GM21723 (cell line): ENCODE data around the gene GLTPD2.
A peak's percentile ranks its signal among the peaks of the same experiment; 100 is the strongest.

Experiments
- ATAC-seq: cut with Tn5 transposase; IDR thresholded peaks from one replicate; pipeline ENCODE4 v1.9.1; 2021; ENCODE audit warnings: mild to moderate bottlenecking, moderate library complexity; ENCODE audit not compliant: unreplicated experiment

Gene GLTPD2

GRCh38 chr17:4788807-4789700 lies at the start of gene GLTPD2:
Gene GLTPD2 (plus strand): TSS chr17:4788964. CDS start chr17:4789012, 48 bp downstream.
- no peak for ATAC-seq

DNA sequence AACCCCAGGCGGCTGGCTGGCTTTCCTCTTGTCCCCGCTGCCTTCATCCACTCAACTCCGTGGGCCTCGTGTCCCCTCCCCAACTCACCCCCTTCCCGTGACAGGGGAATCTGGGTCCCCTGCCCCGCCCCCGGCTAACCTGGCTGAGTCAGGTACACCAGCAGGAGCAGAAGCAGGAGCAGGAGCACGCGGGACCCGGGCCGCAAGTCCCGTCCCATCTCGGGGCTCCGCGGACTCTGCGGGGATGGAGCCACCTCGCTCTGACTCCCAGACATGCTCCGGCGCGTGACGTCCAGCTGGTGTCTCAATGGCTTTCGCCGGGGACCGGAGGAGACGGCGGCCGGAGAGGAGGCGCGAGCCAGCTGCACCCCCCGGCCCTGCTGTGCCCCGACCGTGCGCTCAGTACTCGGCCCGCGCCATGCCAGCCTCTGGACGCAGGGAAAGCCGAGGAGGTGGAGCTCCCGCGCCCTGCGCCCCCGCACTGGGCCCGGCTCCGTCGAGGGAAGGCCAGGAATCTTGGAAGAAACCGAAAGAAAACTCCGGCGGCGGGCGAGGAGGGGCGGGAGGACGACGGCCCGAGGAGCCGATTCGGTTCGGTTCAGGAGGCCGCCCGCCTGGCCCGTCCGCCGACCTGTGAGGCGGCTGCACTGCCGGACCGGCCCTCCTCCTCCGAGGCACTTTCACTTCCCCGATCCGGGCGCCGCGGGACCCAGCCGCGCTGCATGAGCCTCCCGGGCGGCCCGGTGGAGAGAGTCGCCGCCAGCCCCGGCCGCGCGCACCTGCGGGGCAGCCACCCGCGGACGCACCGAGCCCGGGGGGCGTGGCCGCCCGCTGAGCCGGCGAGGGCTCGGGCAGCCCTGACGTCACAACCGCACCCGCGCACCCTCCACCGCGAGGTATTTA lies 49.4 kb upstream of the GLTPD2 start, which contains the start of the genes CXCL16 and ZMYND15:
TSS of gene CXCL16 (minus strand) at position 807 of the 903 bp plus-strand sequence. CDS start at position 218, 589 bp downstream.
TSS of gene ZMYND15 (plus strand) at position 712 of the 903 bp plus-strand sequence. CDS start 716 bp downstream, outside the sequence.
- peak; percentile 61 for ATAC-seq

GRCh38 chr17:4740025-4740351 lies 48.8 kb upstream of the GLTPD2 start:
- peak; percentile 21 for ATAC-seq

DNA sequence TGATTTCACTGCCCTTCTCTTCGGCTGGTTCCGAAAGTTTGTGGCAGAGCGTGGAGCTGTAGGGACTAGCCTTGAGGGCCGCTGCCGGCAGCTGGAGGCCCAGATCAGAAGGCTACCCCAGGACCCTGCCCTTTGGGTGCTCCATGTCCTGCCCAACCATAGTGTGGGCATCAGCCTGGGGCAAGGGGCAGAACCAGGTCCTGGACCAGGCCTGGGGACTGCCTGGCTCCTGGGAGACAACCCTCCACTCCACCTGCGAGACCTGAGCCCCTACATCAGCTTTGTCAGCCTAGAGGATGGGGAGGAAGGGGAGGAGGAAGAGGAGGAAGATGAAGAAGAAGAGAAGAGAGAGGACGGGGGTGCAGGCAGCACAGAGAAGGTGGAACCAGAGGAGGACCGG lies 48.2 kb upstream of the GLTPD2 start:
- ATAC-seq = no peak

GRCh38 chr17:4741544-4741943 lies 47.2 kb upstream of the GLTPD2 start:
- ATAC-seq = no peak

- ATAC-seq = no peak
Observed at GRCh38 chr17:4742133-4742532, 46.6 kb upstream of the GLTPD2 start.

DNA sequence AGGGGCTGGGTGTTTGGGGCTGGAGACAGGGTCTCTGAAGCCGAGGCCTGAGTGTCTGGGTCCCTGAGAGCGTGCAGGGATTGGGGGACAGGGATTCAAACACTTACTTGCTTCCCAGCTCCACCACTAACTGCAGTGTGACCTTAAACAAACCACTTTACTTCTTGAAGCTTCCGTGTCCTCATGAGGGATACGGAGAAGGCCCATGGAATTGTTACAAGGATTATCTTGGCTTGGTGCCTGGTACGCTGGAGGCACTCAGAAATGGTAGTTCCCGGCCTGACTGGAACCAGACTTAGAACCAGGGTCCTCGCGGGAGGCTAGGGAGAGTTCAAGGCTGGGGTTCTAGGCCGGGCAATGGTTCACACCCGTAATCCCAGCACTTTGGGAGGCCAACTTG lies 46.1 kb upstream of the GLTPD2 start:
- ATAC-seq = no peak

- no peak for ATAC-seq
Observed at GRCh38 chr17:4743216-4743615, 45.5 kb upstream of the GLTPD2 start.

GRCh38 chr17:4743898-4744297 lies 44.9 kb upstream of the GLTPD2 start:
- ATAC-seq = no peak

- no peak for ATAC-seq
Observed at GRCh38 chr17:4744999-4745969, 43.5 kb upstream of the GLTPD2 start.

- no peak for ATAC-seq
Observed at GRCh38 chr17:4747847-4748246, 40.9 kb upstream of the GLTPD2 start.

- ATAC-seq = no peak
Observed at GRCh38 chr17:4748686-4749085, 40.1 kb upstream of the GLTPD2 start.

GRCh38 chr17:4750606-4751005 lies 38.2 kb upstream of the GLTPD2 start:
- ATAC-seq = no peak

DNA sequence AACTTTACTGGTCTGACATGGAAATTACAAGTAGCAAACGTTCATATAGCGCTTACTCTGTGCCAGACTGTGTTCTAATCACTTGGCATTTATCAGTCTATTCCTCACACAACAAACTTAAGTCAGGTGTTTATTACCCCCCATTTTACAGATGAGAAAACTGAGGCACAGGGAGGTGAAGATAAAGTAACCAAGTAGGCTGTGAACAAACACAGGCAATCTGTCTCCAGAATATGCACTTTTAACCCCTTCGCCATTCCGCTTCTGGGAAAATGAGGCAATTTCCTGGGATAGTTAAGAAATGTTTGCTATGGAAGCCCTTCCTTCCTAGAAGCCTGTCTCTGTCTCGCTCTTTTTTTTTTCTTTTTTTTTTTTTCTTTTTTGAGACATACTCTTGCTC lies 36.8 kb upstream of the GLTPD2 start:
- no peak for ATAC-seq

DNA sequence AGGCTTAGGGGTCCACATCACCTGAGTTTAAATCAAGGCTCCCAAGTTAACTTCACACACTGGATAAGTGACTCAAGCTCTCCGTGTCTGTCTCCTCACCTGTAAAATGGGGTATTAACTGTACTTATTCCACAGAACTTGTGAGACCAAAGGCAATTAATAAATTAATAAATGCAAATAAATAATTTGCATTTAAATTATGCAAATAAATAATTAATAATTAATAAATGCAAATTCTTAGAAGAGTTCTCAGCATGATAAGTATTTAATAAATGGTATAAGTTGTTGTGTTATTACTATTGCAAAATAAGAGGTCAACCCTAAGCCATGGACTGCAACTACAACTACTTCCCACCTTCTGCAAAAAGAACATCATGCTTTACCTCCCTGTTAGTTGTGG lies 35.4 kb upstream of the GLTPD2 start:
- no peak for ATAC-seq

DNA sequence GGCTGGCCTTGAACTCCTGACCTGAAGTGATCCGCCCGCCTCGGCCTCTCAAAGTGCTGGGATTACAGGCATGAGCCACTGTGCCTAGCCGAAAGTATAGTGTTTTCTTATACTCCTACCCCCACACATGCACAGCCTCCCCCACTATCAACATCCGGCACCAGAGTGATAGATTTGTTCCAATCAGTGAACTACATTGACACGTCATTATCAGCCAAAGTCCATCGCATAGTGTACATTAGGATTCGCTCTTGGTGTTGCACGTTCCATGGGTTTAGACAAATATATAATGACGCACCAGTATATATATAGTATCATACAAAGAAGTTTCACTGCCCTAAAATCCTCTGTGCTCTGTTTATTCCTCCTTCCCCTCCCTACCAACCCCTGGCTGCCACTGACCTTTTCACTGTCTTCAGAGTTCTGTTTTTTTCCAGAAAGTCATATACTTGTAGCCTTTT lies 29.0 kb upstream of the GLTPD2 start:
- no peak for ATAC-seq

DNA sequence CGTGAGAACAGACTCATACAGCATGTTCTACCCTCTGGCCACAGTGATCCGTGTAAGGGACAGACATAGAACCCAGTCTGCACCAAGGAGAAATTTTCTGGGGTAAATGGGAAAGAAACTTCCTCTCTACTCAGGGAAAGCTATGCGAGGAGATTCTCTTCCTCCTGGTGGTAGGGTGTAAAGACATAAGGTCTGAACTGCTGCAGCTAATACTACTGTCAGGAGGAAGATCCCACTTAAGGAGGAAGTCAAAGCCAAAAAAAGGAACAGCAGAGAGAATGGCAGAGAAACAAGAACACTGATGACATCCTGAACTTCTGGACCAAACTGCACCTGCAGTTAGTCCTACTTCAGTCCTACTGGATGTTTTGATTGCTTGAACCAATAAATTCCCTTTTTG lies 24.2 kb upstream of the GLTPD2 start:
- no peak for ATAC-seq

- ATAC-seq = no peak
Observed at GRCh38 chr17:4766201-4766600, 22.6 kb upstream of the GLTPD2 start.

- no peak for ATAC-seq
Observed at GRCh38 chr17:4766723-4767122, 22.0 kb upstream of the GLTPD2 start.

GRCh38 chr17:4768298-4768697 lies 20.5 kb upstream of the GLTPD2 start:
- ATAC-seq = no peak
